Kidney (tissue), 14 donors: ENCODE results near the gene SBF2. TPM values are rescaled to one million over a fixed set of nuclear protein-coding genes. Genes with fewer than 3 reads are reported as not detected.
A peak's percentile ranks its signal among the peaks of the same experiment; 100 is the strongest.

Experiments
- DNase-seq, 5 donors: peaks; one replicate each; pipeline ENCODE4 v3.0.0-alpha.2; 2013 to 2020
- FAIRE-seq: peaks from 2 replicates; lab custom pipeline; 2012; peaks lifted over from hg19 to GRCh38; lab: Jason Lieb, UNC
- H3K27ac ChIP-seq, 2 donors: one replicate each; pipeline ENCODE4 v1.7.0; 2013; ENCODE audit warnings: low read depth in 2 of 2, low read length in 2 of 2, inconsistent platforms in 1 of 2
- H3K27me3 ChIP-seq: one replicate; pipeline ENCODE4 v1.7.1; 2013; ENCODE audit warnings: low read length, inconsistent platforms; ENCODE audit not compliant: control insufficient read depth, insufficient read depth
- H3K36me3 ChIP-seq, 3 donors: one replicate each; pipeline versions ENCODE4 v1.7.0 to v1.7.1; 2013; ENCODE audit warnings: low read length in 3 of 3, control low read depth in 1 of 3, inconsistent platforms in 1 of 3; ENCODE audit not compliant: insufficient read depth in 3 of 3, control insufficient read depth in 2 of 3
- H3K4me1 ChIP-seq, 3 donors: one replicate each; pipeline versions ENCODE4 v1.7.0 to v1.7.1; 2013; ENCODE audit warnings: low read length in 3 of 3, inconsistent platforms in 1 of 3, low read depth in 1 of 3; ENCODE audit not compliant: control insufficient read depth in 2 of 3, insufficient read depth in 2 of 3
- H3K4me3 ChIP-seq, 3 donors: one replicate each; pipeline versions ENCODE4 v1.7.0 to v1.8.1; 2013; ENCODE audit warnings: low read length in 3 of 3, control low read depth in 1 of 3, inconsistent platforms in 1 of 3
- H3K9ac ChIP-seq, 3 donors: one replicate each; pipeline versions ENCODE4 v1.7.0 to v1.7.1; 2013; ENCODE audit warnings: low read length in 3 of 3, control low read depth in 1 of 3, inconsistent platforms in 1 of 3
- H3K9me3 ChIP-seq, 3 donors: one replicate each; pipeline versions ENCODE4 v1.7.0 to v1.7.1; 2013; ENCODE audit warnings: low read length in 3 of 3, control low read depth in 1 of 3, inconsistent platforms in 1 of 3; ENCODE audit not compliant: control insufficient read depth in 2 of 3, insufficient read depth in 1 of 3
- intact Hi-C: fragments of 100-400 bp; cut with DNase I; formaldehyde crosslinking; loops from one replicate; pipeline ENCODE4 v1.11.1; 2022
- polyA plus RNA-seq: library from polyadenylated mRNA; stranded (reverse); fragments of 350-450 nt; fragmentation: Illumina TruSeq; extraction: RNeasy Lipid Tissue Mini Kit (QIAGEN cat#74804); gene quantifications from one replicate; pipeline ENCODE4 v1.2.3, GENCODE V29; 2014; ENCODE audit warnings: low read depth, low replicate concordance; ENCODE audit not compliant: insufficient read depth
- total RNA-seq: library from RNA; stranded (reverse); fragmentation: NEBNext Ultra II Directional; extraction: Animal tissue kit (Norgen Biotek cat#: 25700); gene quantifications from one replicate; pipeline ENCODE4 v1.2.1, GENCODE V29; 2021
- TF ChIP-seq, protein P1 (sequence below): IDR thresholded peaks from 3 replicates; pipeline ENCODE4 v1.5.1; 2012; ENCODE audit warnings: mild to moderate bottlenecking, moderate library complexity, borderline replicate concordance; ENCODE audit not compliant: insufficient read depth; ENCODE audit errors: extremely low read depth
- donor health status: control.
- donor health status: control.
- donor health status: control.
- donor health status: control.
- donor health status: control.
- donor health status: DM: yes; HTN: yes; CAD: no.
- donor health status: Normal renal cell carcinoma (clear cell type).

SBF2 gene
- total and polyA plus RNA-seq, 2 donors from 2014 or later = 13.1 to 55.4 TPM

GRCh38 chr11:10022764-10023163 lies 271.3 kb downstream of the SBF2 start:
- intact Hi-C loops = no loop called here
- FAIRE-seq = no peak

GRCh38 chr11:10021563-10021962 lies 272.5 kb downstream of the SBF2 start:
- Histone ChIP-seq H3K27ac (no peak overlapping the region), H3K4me1 (peaks cover 0 to 4% (median 0%) of the 10 kb centered on the region in 3 donors), H3K36me3 (no peaks in the 10 kb centered on the region), H3K9ac (no peak overlapping the region), H3K9me3 (no peaks in the 10 kb centered on the region), H3K27me3 (no peaks in the 10 kb centered on the region), H3K4me3 (no peak overlapping the region)
- intact Hi-C loops = no loop called here
- FAIRE-seq (no peak), DNase-seq (peak in 1 of 5 donors; percentile 5)
- TF ChIP-seq, protein P1, sequence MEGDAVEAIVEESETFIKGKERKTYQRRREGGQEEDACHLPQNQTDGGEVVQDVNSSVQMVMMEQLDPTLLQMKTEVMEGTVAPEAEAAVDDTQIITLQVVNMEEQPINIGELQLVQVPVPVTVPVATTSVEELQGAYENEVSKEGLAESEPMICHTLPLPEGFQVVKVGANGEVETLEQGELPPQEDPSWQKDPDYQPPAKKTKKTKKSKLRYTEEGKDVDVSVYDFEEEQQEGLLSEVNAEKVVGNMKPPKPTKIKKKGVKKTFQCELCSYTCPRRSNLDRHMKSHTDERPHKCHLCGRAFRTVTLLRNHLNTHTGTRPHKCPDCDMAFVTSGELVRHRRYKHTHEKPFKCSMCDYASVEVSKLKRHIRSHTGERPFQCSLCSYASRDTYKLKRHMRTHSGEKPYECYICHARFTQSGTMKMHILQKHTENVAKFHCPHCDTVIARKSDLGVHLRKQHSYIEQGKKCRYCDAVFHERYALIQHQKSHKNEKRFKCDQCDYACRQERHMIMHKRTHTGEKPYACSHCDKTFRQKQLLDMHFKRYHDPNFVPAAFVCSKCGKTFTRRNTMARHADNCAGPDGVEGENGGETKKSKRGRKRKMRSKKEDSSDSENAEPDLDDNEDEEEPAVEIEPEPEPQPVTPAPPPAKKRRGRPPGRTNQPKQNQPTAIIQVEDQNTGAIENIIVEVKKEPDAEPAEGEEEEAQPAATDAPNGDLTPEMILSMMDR = no peak

More at GRCh38 chr11:10022764-10023163, 271.3 kb downstream of the SBF2 start:
- TF ChIP-seq, protein P1 = no peak
- Histone ChIP-seq H3K27ac (no peak overlapping the region), H3K4me3 (no peak overlapping the region), H3K9me3 (no peaks in the 10 kb centered on the region), H3K4me1 (peaks cover 0 to 4% (median 0%) of the 10 kb centered on the region in 3 donors), H3K36me3 (peaks cover 0 to 3% (median 0%) of the 10 kb centered on the region in 3 donors), H3K27me3 (no peaks in the 10 kb centered on the region), H3K9ac (no peak overlapping the region)
- DNase-seq = no peak

GRCh38 chr11:10019906-10020682 lies 273.9 kb downstream of the SBF2 start:
- no peak overlapping the region for H3K27ac ChIP-seq

More at GRCh38 chr11:10019906-10020682, 273.9 kb downstream of the SBF2 start:
- H3K4me1 ChIP-seq = peaks cover 0 to 4% (median 0%) of the 10 kb centered on the region in 3 donors
- FAIRE-seq (no peak), DNase-seq (peak in 2 of 5 donors; percentile 5 to 38)
- H3K4me3 ChIP-seq = peak overlapping the region in 1 of 3 donors; percentile 2
- no peak overlapping the region for H3K9ac ChIP-seq
- no peaks in the 10 kb centered on the region for H3K9me3 ChIP-seq
- intact Hi-C loops = no loop called here
- H3K27me3 ChIP-seq = no peaks in the 10 kb centered on the region
- TF ChIP-seq, protein P1 = no peak
- H3K36me3 ChIP-seq = peaks cover 0 to 2% (median 0%) of the 10 kb centered on the region in 3 donors
